ENCODE data around the gene PREP.

The PREP gene

GRCh38 chr6:105409734-105410133 is 6.9 kb upstream of the PREP start:
- no peak overlapping the region for H3K4me3 ChIP-seq (ENCODE audit: low read length)
- TF ChIP-seq ZNF274 (IDR thresholded peaks at IDR 0.05; ENCODE audit: low read depth, low read length): no peak

- peak overlapping the region; percentile 96 for H3K4me3 ChIP-seq (ENCODE audit: low read length)
- TF ChIP-seq ZNF274 (IDR thresholded peaks at IDR 0.05; ENCODE audit: low read depth, low read length): no peak
Observed at GRCh38 chr6:105402090-105402938, 568 bp downstream of the PREP start.

GRCh38 chr6:105401247-105402089 is 1.4 kb downstream of the PREP start:
- no peak for TF ChIP-seq ZNF274 (IDR thresholded peaks at IDR 0.05; ENCODE audit: low read depth, low read length)
- H3K4me3 ChIP-seq (ENCODE audit: low read length): peak overlapping the region; percentile 96

- TF ChIP-seq ZNF274 (IDR thresholded peaks at IDR 0.05; ENCODE audit: low read depth, low read length): no peak
- H3K4me3 ChIP-seq (ENCODE audit: low read length): no peak overlapping the region
Observed at GRCh38 chr6:105400501-105400900, 2.4 kb downstream of the PREP start.

DNA sequence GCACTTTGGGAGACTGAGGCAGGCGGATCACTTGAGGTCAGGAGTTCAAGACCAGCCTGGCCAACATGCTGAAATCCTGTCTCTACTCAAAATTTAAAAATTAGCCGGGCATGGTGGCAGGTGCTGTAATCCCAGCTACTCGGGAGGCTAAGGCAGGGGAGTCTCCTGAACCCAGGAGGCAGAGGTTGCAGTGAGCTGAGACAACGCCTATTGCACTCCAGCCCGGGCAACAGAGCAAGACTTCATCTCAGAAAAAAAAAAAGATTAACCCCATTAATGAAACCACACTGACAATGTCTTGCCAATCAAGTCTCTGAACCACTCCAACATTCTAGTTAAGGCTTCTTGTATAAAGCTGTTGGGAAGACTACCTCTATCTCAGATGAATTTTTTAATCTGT is 4.0 kb downstream of the PREP start:
- no peak for TF ChIP-seq ZNF274 (IDR thresholded peaks at IDR 0.05; ENCODE audit: low read depth, low read length)
- H3K4me3 ChIP-seq (ENCODE audit: low read length): no peak overlapping the region

DNA sequence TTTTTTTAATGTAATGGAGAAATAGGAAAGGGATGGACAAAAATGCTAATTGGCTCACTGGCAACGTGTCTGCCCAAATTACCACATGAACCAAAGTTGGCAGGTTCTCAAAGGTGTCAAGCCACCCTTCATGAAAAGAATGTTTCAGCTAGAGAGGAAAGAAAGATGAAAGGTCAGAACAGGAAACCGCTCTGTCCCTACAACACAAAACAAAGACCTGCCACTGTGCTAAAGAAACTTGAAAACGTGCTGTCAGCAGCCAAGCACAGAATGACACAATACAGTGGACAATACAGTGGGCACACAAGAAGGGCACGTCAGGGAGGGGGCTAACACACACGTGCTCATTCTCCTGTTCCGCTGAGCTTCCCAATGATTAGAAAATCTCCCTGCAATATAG is 4.9 kb downstream of the PREP start:
- no peak for TF ChIP-seq ZNF274 (IDR thresholded peaks at IDR 0.05; ENCODE audit: low read depth, low read length)
- no peak overlapping the region for H3K4me3 ChIP-seq (ENCODE audit: low read length)

DNA sequence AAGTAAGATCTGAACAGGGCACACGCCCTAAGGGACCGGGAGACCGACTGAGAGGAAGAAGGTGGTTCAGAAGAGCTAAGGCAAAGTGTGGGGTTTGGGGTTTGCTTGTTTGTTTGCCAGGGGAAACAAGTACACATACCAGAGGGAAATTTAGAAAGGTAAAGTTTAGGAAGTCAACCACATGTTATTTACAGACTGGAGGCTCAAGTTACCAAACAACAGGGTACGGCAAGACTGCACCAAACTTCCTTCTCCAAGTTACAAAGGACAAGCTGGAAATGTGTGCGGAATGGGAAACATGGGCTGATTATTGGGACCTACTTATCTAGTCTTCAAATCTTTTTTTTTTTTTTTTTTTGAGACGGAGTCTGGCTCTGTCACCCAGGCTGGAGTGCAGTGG is 11.2 kb downstream of the PREP start:
- TF ChIP-seq ZNF274 (IDR thresholded peaks at IDR 0.05; ENCODE audit: low read depth, low read length): no peak
- no peak overlapping the region for H3K4me3 ChIP-seq (ENCODE audit: low read length)

DNA sequence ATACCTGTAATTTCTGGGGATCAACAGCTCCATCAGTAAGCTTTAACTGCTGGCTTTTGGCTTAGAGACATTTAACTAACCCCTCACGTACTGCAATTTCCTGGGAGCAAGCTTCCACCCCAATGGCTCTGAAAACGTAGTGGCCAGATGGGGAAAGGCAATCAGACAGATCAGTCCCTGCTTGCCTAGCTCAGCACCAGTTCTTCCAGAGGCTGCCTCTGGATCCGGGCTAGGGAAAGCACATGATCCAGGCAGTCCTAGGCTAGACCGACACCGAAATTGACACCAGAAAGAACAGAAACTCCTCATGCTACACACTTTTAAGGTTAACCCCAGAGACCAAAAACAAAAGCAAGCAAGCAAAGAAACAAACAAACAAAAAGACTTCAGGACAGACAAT is 13.3 kb downstream of the PREP start:
- no peak overlapping the region for H3K4me3 ChIP-seq (ENCODE audit: low read length)
- TF ChIP-seq ZNF274 (IDR thresholded peaks at IDR 0.05; ENCODE audit: low read depth, low read length): no peak

DNA sequence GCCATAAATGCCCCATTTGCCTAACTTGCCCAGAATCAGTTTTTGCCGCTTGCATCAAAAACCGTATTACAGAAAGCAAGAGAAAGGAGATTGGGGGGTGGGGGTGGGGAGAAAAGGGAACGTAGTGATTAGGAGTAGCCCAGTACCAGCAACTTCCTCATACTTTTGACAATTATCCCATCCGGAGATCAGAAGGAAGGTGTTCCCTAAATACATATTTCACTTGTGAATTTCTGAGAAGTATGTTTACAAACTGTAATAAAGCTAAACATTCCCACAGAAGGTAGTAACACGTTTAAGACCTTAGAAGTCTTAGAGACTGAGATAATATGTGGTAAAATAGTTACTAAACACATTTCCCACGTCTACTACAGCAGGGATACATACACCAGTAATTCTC is 14.5 kb downstream of the PREP start:
- no peak overlapping the region for H3K4me3 ChIP-seq (ENCODE audit: low read length)
- no peak for TF ChIP-seq ZNF274 (IDR thresholded peaks at IDR 0.05; ENCODE audit: low read depth, low read length)

DNA sequence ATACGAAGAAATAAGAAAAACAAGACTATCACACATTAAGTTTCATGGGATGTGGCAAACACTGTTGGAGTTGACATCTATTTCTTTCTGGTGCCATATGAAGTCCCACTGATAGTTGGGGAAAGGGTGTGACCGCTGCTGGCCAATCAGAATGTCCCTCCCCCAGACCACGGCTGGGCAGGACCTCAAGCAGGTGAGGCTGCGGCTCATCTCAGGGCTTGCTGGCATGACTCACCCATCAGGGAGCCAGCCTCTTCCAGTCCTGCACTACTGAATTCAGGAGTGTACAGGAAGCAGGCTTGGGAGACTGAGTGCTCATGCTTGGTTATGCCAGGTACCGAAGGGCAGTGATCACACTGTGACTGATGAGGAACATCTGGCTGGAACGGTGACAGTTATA is 18.9 kb downstream of the PREP start:
- no peak overlapping the region for H3K4me3 ChIP-seq (ENCODE audit: low read length)
- no peak for TF ChIP-seq ZNF274 (IDR thresholded peaks at IDR 0.05; ENCODE audit: low read depth, low read length)

GRCh38 chr6:105382958-105383357 is 19.9 kb downstream of the PREP start:
- TF ChIP-seq ZNF274 (IDR thresholded peaks at IDR 0.05; ENCODE audit: low read depth, low read length): no peak
- no peak overlapping the region for H3K4me3 ChIP-seq (ENCODE audit: low read length)

DNA sequence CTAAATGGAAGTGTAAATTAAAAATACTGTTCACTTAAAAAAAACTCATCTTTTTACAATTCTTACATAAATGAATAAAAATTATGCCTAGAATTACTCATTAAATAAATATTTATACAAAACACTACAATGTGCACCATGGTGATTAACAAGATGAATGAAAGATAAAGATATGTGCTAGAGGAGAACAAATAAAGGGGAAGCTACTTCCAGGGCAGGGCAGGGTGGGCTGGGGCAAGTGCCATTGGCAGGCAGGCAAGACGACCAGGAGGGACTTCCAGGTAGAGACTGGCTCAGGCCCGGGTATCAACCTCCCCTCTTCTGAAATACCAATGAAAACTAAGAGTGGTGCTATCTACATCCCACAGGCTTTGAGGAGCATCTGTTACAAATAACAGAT is 20.4 kb downstream of the PREP start:
- no peak for TF ChIP-seq ZNF274 (IDR thresholded peaks at IDR 0.05; ENCODE audit: low read depth, low read length)
- no peak overlapping the region for H3K4me3 ChIP-seq (ENCODE audit: low read length)

GRCh38 chr6:105380634-105381033 is 22.2 kb downstream of the PREP start:
- TF ChIP-seq ZNF274 (IDR thresholded peaks at IDR 0.05; ENCODE audit: low read depth, low read length): no peak
- no peak overlapping the region for H3K4me3 ChIP-seq (ENCODE audit: low read length)

DNA sequence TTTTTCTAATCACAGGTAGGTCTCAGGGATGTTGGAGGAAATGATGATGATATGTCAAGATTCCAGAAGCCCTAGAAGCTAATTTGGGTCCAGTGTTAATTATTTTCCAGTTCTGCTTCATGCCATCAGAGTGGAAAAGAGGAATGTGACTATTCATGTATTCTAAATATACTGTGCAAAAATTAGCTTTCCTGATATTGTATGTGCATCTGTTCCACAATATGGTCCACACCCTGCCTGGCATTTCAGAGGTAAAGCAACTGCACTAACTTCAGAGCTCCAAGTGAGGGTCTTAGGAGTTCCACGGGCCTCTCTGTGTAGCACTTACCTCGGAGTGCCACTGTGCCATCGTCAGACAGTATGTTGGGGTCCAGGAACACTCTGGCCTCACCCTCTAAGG is 27.1 kb downstream of the PREP start:
- no peak for TF ChIP-seq ZNF274 (IDR thresholded peaks at IDR 0.05; ENCODE audit: low read depth, low read length)

GRCh38 chr6:105374010-105374420 is 28.9 kb downstream of the PREP start:
- H3K4me3 ChIP-seq (ENCODE audit: low read length): no peak overlapping the region
- TF ChIP-seq ZNF274 (IDR thresholded peaks at IDR 0.05; ENCODE audit: low read depth, low read length): no peak

More for the DNA sequence above, 27.1 kb downstream of the PREP start:
- no peak overlapping the region for H3K4me3 ChIP-seq (ENCODE audit: low read length)

All from GM08714 (cell line).